Skeletal muscle satellite cell (primary cell): ENCODE measurements around the gene ELK1.

Source experiments
- H3K27me3 ChIP-seq: 2 replicates; pipeline ENCODE4 v1.7.0; 2013; ENCODE audit warnings: low read length; ENCODE audit not compliant: control insufficient read depth, insufficient read depth
- H3K36me3 ChIP-seq: 2 replicates; pipeline ENCODE4 v1.7.0; 2013; ENCODE audit warnings: mild to moderate bottlenecking, control low read depth, low read length; ENCODE audit not compliant: insufficient read depth
- H3K4me1 ChIP-seq: 2 replicates; pipeline ENCODE4 v1.7.0; 2013; ENCODE audit warnings: low read length; ENCODE audit not compliant: control insufficient read depth, insufficient read depth
- H3K4me2 ChIP-seq: 2 replicates; pipeline ENCODE4 v1.7.0; 2013; ENCODE audit warnings: mild to moderate bottlenecking, low read length
- H3K4me3 ChIP-seq: 2 replicates; pipeline ENCODE4 v1.7.0; 2013; ENCODE audit warnings: low read length
- H3K9ac ChIP-seq: 2 replicates; pipeline ENCODE4 v1.7.0; 2013; ENCODE audit warnings: mild to moderate bottlenecking, low read depth, low read length, moderate library complexity
- H3K9me3 ChIP-seq: replicated peaks from 2 replicates; pipeline ENCODE4 v1.7.0; 2013; ENCODE audit warnings: mild to moderate bottlenecking, control low read depth, low read length

Gene ELK1

GRCh38 chrX:47662144-47662657 lies 11.8 kb upstream of the ELK1 start:
- Histone ChIP-seq H3K9ac (peak overlapping the region; percentile 66), H3K4me1 (peaks cover 18% of the 10 kb centered on the region), H3K27me3 (no peaks in the 10 kb centered on the region), H3K4me2 (peak overlapping the region; percentile 34), H3K36me3 (no peaks in the 10 kb centered on the region), H3K9me3 (no peaks in the 10 kb centered on the region), H3K4me3 (no peak overlapping the region)

GRCh38 chrX:47661539-47661938 lies 11.2 kb upstream of the ELK1 start:
- Histone ChIP-seq H3K4me1 (peaks cover 18% of the 10 kb centered on the region), H3K9me3 (no peaks in the 10 kb centered on the region), H3K9ac (peak overlapping the region; percentile 56), H3K4me3 (no peak overlapping the region), H3K4me2 (no peak overlapping the region), H3K36me3 (peaks cover 6% of the 10 kb centered on the region), H3K27me3 (no peaks in the 10 kb centered on the region)

GRCh38 chrX:47659421-47659726 lies 9.0 kb upstream of the ELK1 start:
- no peaks in the 10 kb centered on the region for H3K9me3 ChIP-seq
- no peaks in the 10 kb centered on the region for H3K27me3 ChIP-seq
- peak overlapping the region; percentile 97 for H3K9ac ChIP-seq
- H3K4me1 ChIP-seq = peaks cover 18% of the 10 kb centered on the region
- peaks cover 15% of the 10 kb centered on the region for H3K36me3 ChIP-seq
- H3K4me3 ChIP-seq = peak overlapping the region; percentile 84
- peak overlapping the region; percentile 80 for H3K4me2 ChIP-seq

- no peaks in the 10 kb centered on the region for H3K27me3 ChIP-seq
- H3K9me3 ChIP-seq = no peaks in the 10 kb centered on the region
- peak within 1 kb of the TSS; percentile 97 for H3K9ac ChIP-seq
- peaks cover 15% of the 10 kb centered on the region for H3K36me3 ChIP-seq
- H3K4me3 ChIP-seq = peak within 1 kb of the TSS; percentile 84
- peak within 1 kb of the TSS; percentile 80 for H3K4me2 ChIP-seq
- peaks cover 18% of the 10 kb centered on the region for H3K4me1 ChIP-seq
These were observed 8.5 kb upstream of the ELK1 start, which contains the start of gene UXT for GRCh38 chrX:47658684-47659420. UXT (minus strand) TSS chrX:47659180; CDS start chrX:47658927, 253 bp downstream.

GRCh38 chrX:47658301-47658683 lies 7.9 kb upstream of the ELK1 start:
- Histone ChIP-seq H3K27me3 (no peaks in the 10 kb centered on the region), H3K9ac (peak overlapping the region; percentile 97), H3K4me1 (peaks cover 18% of the 10 kb centered on the region), H3K9me3 (no peaks in the 10 kb centered on the region), H3K36me3 (peaks cover 15% of the 10 kb centered on the region), H3K4me2 (peak overlapping the region; percentile 78), H3K4me3 (peak overlapping the region; percentile 84)

GRCh38 chrX:47651043-47651905 lies 911 bp upstream of the ELK1 start:
- Histone ChIP-seq H3K4me1 (peaks cover 17% of the 10 kb centered on the region), H3K27me3 (no peaks in the 10 kb centered on the region), H3K4me2 (peak overlapping the region; percentile 86), H3K9ac (peak overlapping the region; percentile 73), H3K9me3 (no peaks in the 10 kb centered on the region), H3K4me3 (peak overlapping the region; percentile 63), H3K36me3 (peaks cover 25% of the 10 kb centered on the region)

- Histone ChIP-seq H3K4me2 (peak overlapping the region; percentile 89), H3K9me3 (no peaks in the 10 kb centered on the region), H3K27me3 (no peaks in the 10 kb centered on the region), H3K4me1 (peaks cover 17% of the 10 kb centered on the region), H3K36me3 (peaks cover 19% of the 10 kb centered on the region), H3K9ac (peak overlapping the region; percentile 92), H3K4me3 (peak overlapping the region; percentile 86)
These were observed 591 bp downstream of the ELK1 start for GRCh38 chrX:47649781-47650163.

- Histone ChIP-seq H3K4me2 (peak overlapping the region; percentile 89), H3K9ac (peak overlapping the region; percentile 92), H3K4me1 (peaks cover 17% of the 10 kb centered on the region), H3K27me3 (no peaks in the 10 kb centered on the region), H3K36me3 (peaks cover 19% of the 10 kb centered on the region), H3K9me3 (no peaks in the 10 kb centered on the region), H3K4me3 (peak overlapping the region; percentile 86)
These were observed 1.1 kb downstream of the ELK1 start for GRCh38 chrX:47649271-47649670.

GRCh38 chrX:47648376-47648775 lies 2.0 kb downstream of the ELK1 start:
- H3K4me1 ChIP-seq = peaks cover 17% of the 10 kb centered on the region
- H3K4me3 ChIP-seq = peak overlapping the region; percentile 86
- H3K36me3 ChIP-seq = peaks cover 23% of the 10 kb centered on the region
- peak overlapping the region; percentile 89 for H3K4me2 ChIP-seq
- H3K27me3 ChIP-seq = no peaks in the 10 kb centered on the region
- H3K9me3 ChIP-seq = no peaks in the 10 kb centered on the region
- H3K9ac ChIP-seq = peak overlapping the region; percentile 92

GRCh38 chrX:47646636-47647035 lies 3.7 kb downstream of the ELK1 start:
- Histone ChIP-seq H3K9me3 (no peaks in the 10 kb centered on the region), H3K27me3 (no peaks in the 10 kb centered on the region), H3K4me3 (no peak overlapping the region), H3K9ac (no peak overlapping the region), H3K36me3 (peaks cover 15% of the 10 kb centered on the region), H3K4me1 (peaks cover 16% of the 10 kb centered on the region), H3K4me2 (no peak overlapping the region)

GRCh38 chrX:47645530-47645929 lies 4.8 kb downstream of the ELK1 start:
- Histone ChIP-seq H3K9me3 (no peaks in the 10 kb centered on the region), H3K4me3 (no peak overlapping the region), H3K27me3 (no peaks in the 10 kb centered on the region), H3K4me1 (peaks cover 10% of the 10 kb centered on the region), H3K36me3 (peaks cover 13% of the 10 kb centered on the region), H3K9ac (no peak overlapping the region), H3K4me2 (no peak overlapping the region)
